ENCODE data around the gene TEKTIP1.
A peak's percentile ranks its signal among the peaks of the same experiment; 100 is the strongest.

The TEKTIP1 gene

DNA sequence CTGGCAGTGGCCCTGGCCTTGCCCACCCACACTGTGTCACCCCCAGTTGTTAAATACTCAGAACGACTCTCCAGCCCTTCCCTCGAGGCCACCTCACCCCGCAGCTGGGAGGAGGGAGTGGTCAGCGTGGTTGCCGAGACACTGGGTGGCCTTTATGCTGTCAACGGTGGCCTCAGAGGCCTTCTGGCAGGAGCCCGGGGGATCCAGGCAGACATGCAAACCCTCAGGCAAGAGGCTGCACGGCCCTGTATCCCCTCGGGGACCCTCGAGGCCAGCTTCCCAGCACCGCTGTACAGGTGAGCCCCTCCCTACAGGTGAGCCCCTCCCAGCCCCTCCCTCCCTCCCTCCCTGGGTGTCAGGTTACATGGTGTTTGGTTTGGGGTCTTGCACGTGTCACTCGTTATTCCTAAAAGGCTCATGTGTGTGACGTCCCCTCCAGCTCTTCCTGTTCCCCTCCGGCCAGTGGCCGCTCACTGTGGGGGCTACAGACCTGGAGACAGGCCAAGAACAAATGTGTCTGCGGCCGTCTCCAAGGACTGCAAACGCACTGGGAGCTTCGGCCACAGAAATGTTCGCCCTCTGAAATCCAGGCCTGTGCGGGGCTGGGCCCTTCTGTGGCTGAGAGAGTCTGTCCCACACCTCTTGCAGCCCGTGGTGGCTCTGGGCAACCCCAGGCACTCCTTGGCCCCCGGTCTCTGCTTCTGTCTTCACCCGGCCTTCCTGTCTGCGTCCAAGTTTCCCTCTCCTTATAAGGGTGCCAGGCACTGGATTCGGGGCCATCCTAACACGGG, at the start of gene TEKTIP1:
TSS of gene TEKTIP1 (plus strand) at position 210 of the 791 bp plus-strand sequence. CDS start at position 214, 4 bp downstream.
- DNase-seq: peak in 10 of 42 donors; percentile 28 to 68 (median 60)
- intact Hi-C loops (cut with DNase I): no loop called here

DNA sequence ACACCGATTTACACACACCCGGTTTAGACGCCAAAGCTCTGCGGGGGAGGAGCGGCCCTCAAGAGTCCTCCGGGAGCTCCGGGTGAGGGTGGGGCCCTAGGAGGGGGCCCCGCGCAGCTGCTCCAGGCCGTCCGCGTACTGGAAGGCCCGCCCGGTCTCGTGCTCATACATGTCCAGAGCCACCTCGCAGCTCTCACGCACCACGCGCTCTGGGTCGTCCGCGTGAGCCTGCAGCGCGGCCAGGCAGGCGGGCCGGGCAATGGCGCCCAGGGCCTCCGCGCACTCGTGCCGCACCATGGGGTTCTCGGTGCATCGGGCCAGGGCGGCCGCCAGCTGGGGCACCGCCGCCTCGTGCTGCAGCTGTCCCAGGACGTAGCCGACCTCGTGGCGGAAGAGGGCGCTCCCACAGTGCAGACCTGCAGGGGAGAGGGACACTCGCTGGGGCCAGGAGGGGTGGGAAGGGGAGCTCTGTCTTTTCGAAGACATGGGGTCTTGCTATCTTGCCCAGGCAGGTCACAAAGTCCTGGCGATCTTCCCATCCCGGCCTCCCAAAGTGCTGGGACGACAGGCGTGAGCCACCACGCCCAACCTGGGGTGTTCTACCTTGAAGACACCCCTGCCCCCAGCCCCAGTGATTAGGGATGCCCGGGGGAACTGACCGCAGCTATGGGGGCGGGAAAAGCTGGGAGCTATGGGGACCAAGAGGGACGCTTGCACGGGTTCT, 47.4 kb upstream of the TEKTIP1 start:
- no peak for DNase-seq
- intact Hi-C loops (cut with DNase I): no loop called here

DNA sequence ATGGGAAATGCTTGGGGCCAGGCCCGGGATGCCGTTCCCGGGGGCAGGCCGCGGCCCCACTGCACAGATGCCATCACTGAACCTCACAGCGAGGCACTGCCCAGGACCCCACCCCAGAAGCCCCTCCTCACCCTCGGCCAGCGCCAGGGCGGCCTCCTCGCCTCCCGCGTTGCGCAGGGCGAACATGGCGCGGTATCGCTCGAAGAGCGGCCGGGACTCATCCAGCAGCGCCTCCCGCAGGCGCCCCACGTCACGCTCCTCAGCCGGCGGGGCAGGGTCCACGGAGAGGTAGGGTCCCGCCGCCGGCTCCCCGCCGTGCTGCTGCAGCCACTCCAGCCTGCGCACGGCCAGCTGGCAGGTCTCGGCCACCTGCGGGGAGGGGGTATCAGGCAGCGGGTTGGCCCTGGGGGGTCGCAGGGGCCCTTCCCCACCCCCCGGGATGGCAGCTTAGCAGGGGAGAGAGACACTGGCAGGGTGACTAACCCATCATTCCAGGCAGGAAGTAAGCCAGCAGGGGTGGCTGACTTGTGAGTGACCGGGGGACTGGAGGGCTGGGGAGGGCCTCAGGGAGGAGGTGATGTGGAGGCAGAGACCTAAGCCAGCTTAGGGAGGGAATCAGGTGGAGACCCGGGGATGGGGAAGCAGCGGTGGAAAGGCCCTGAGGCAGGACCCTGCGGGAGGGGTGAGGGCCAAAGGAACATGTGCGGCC, 46.7 kb upstream of the TEKTIP1 start:
- intact Hi-C loops (cut with DNase I): no loop called here

DNA sequence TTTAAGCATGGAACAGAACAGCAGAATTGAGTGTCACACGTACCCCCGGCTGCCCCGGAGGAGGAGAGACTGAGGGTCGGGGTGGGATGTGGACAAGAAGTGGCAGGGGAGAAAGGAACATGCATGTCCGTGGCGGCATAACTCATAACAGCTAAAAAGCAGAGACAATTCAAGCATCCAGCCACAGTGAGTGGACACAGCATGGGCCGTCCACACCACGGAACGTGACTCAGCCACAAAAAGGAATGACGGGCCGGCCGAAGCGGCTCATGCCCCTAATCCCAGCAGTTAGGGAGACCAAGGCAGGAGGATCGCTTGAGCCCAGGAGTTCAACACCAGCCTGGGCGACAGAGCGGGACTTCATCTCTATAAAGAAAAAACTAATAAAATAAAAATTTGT, 46.1 kb upstream of the TEKTIP1 start:
- DNase-seq: no peak
- intact Hi-C loops (cut with DNase I): no loop called here

More for the DNA sequence above, 46.7 kb upstream of the TEKTIP1 start:
- no peak for DNase-seq

DNA sequence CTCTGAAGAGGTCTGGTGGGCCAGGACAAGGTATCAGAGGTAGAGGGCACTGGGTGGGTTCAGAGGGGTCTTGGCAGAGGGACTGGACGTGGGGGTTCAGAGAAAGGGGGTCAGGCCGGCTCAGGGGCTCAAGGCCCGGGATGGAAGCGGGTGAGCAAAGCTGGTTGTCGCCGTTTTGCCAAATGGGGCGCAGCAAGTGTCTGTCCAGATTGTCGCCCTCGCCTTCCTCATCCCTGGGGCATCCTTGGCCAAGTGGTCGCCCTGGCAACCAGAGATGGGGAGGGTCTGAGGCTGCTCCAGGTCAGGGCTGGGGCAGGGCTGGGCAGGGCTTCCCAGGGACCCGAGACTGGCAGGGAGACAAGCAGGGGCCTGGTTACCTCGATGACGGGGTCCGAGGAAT, 45.3 kb upstream of the TEKTIP1 start:
- intact Hi-C loops (cut with DNase I): no loop called here
- DNase-seq: no peak

DNA sequence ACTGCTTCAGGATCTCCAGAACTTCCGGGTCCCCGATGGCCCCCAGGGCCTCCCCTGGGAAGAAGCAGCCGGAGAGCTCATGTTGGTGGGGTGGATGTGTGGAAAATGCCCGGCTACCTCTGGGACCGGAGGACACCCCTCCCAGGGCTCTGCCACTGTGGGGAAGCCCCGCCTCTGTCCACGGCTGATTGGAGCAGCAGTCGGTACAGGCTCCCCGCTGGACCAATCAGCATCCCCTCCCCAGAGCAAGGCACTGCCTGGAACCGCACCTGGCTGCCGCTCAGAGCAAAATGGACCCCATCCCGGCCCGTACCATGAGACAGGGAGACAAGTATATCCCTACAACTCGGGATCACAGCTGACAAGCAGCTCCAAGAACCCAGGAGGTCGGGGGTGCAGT, 44.9 kb upstream of the TEKTIP1 start:
- DNase-seq: peak; percentile 87 to 99 (median 96)

DNA sequence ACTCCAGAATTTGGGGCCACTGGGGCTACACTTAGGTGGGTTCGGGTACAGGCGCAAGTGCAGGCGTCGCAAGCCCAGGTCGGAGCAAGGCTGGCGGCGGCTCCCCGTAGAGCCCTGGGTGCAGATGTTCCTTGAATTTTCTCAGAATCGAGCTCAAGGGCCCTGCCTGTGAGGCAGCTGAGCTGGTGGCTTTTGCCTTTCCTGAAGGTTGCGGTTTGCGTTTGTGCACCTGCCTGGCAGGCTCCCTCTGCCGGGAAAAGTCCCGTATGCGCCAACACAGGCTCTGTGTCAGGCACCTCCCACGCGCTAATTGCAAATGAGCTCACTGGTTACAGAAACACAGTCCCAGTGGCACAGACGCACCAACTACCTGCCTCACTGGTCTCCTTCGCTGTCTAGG, 44.4 kb upstream of the TEKTIP1 start:
- peak; percentile 53 to 95 (median 80) for DNase-seq
- intact Hi-C loops (cut with DNase I): no loop called here

More for the DNA sequence above, 44.9 kb upstream of the TEKTIP1 start:
- intact Hi-C loops (cut with DNase I): no loop called here

DNA sequence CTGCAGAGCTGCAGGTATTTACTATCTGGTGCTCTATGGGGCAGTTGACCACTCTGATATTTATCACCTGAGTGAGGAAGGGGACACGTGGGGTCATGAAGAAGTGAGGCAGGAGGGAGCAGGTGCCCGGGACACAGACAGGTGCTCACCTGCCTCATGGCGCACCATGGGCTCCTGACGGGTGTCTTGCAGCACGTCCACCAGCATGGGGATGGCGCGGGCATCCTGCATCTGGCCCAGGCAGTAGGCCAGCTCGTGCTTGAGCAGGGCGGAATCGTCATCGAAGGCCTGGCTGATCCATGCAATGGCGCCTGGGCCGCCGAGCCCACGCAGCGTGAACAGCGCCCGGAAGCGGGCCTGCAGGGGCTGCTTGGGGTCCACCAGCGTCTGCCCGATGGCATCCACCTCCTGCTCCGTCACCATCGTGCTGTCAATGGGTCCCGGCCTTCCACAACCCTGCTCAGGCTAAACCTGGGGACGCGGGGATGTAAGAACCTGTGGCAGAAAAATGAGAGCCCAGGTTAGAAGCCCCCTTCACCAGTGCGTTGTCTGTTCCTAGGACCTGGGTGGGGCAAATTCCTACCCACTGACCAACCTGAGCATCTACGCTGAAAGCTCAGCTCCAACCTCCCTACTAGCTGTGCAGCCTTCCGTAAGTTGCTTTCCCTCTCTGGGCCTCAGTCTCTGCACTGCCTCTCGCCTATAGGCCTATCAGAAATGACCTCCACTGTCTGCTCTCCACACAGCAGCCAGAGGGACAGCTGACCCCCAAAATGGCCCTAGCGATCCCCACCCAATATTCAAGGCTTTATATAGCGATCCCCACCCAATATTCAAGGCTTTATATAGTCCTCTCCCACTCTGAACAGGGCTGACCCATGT, 42.3 kb upstream of the TEKTIP1 start:
- DNase-seq: no peak
- intact Hi-C loops (cut with DNase I): no loop called here

DNA sequence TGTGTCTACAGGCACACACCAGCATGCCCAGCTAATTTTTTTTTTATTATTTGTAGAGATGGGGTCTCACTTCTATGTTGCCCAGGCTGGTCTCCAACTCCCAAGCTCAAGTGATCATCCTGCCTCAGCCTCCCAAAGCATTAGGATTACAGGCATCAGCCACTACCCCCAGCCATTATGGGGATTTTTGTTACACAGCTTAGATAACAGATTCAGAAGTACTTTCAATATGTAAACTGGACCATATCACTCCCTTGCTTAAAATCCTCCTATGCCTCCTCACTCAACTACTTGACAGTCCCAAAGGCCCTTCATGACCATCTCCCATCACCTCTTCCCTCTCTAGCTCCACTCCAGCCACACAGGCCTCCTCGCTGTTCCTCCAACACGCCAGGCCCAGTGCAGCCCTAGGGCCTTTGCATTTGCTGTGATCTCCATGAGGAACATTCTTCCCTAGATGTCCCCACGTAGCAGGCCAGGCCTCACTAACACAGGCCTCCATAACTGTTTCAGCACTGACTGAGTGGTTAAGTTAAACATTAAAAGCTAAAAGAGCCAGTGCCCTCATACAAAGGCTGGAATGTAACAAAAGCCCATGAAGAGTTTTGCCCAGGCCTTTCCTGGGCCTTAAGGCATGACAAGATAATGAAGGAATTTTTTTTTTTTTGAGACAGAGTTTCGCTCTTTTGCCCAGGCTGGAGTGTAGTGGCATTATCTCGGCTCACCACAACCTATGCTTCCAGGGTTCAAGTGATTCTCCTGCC, 41.0 kb upstream of the TEKTIP1 start:
- intact Hi-C loops (cut with DNase I): no loop called here
- DNase-seq: no peak

DNA sequence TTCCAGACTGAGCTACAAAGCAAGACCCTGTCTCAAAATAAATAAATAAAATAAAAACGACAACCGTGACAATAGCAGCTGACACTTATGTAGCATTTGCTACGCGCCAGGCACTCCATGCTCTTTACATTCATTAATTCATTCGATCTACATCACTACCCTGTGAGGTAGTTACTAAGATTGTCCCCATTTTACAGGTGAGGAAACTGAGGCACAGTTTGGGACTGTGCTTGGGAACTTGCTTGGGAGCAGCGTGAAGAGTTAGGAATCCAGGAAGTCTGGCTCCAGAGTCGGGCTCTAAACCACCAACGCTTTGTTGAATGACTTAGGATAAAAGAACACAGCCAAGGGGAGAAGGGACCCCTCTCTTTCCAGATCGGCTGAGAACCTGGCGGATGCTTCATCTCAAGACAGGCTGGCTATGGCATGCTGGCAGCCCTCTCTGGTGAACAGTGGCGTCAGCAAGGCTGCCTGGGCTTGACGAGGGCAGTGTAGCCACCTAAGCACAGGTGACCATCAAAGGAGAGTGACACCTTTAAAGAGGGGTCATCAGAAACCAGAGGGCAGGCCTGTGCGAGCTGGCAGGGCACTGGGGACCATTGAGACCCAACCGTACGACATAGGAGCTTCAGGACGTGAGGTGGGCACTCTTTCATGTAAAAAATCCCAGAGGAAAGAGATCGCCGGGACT, 39.1 kb upstream of the TEKTIP1 start:
- intact Hi-C loops (cut with DNase I): no loop called here
- no peak for DNase-seq

DNA sequence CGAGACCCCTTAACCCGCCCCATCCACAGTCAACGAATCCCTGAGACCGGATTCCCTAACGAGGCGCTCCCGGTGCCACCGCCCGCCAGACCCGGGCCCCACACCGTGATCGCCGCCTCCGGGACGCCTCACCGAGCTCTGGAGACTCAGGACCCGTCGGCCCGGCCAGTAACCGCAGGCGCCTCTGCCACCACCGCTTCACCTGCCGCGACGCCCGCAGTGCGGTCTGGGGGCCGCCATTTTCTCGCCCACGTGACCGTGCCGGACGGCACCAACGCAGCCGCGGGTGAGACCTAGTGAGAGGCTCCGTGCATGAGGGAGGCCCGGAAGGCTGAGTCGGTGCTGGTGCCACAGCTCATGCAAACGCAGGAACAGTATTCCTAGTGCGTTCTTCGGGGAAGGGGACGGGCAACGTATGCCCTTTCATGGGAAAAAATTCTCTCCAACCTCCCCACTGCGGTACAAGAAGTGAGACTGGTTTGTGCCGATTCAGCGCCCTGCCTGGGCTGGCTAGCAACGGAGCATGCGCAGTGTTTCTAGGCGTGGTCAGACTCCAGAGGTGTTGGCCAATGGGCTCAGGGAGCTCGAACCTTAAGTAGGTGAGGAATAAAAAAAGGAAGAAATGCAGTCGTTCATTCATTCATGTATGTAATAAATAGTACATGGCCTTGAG, 38.4 kb upstream of the TEKTIP1 start, which contains the start of gene DOHH:
TSS of gene DOHH (minus strand) at position 246 of the 673 bp plus-strand sequence. CDS start 3,860 bp downstream, outside the sequence.
- DNase-seq: peak; percentile 92 to 99 (median 97)
- intact Hi-C loops (cut with DNase I): no loop called here

DNA sequence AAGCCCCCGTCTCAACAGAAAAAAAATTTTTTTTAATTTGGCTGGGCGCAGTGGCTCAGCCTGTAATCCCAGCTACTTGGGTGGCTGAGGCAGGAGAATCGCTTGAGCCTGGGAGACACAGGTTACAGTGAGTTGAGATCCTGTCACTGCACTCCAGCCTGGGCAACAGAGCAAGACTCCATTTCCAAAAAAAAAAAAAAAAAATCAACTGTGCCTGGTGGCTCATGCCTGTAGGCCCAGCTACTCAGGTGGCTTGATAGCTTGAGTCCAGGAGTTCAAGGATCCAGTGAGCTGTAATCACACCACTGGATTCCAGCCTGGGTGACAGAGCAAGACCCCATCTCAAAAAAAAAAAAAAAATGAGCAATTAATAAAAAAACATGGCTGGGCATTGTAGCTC, 37.2 kb upstream of the TEKTIP1 start:
- no peak for DNase-seq
- intact Hi-C loops (cut with DNase I): no loop called here

DNA sequence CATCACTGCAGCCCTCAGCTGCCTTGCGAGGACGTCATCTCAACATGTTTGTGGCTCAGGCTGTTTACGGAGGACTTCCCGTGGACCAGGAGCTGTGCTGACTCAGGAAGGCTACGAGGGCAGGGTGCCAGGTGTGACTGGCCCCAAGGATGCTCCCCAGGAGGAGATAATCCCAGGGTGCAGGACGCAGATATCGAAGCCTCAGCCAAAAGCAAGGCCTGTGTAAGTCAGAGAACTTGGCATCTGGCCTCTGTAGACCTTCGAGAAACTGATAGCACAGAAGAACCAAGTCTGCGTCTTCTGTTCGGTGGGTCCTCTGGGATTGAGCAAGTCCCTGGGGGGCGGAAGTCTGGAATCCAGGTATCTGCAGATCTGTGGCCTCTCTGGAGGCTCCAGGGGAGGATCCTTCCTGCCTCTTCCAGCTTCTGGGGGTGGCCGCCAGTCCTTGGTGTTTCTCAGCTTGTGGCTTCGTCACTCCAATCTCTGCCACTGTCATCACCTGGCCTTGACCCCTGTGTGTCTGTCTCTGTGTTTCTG, 35.9 kb upstream of the TEKTIP1 start:
- no peak for DNase-seq
- intact Hi-C loops (cut with DNase I): no loop called here

DNA sequence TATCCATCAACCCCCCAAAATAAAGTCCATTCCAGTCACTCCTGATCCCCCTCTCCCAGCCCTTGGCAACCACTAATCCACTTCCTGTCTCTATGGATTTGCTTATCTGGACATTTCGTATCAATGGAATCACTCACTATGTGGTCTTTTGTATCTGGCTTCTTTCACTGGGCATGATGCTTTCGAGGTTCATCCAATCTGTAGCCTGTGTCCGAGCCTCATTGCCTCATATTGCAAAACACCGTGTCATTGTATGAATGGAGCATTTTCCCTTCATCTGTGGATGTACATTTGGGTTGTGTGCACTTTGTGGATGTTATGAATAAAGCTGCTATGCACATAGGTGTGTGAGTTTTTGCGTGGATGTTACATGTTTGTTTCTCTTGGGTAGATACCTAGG, 34.2 kb upstream of the TEKTIP1 start:
- DNase-seq: no peak
- intact Hi-C loops (cut with DNase I): no loop called here

DNA sequence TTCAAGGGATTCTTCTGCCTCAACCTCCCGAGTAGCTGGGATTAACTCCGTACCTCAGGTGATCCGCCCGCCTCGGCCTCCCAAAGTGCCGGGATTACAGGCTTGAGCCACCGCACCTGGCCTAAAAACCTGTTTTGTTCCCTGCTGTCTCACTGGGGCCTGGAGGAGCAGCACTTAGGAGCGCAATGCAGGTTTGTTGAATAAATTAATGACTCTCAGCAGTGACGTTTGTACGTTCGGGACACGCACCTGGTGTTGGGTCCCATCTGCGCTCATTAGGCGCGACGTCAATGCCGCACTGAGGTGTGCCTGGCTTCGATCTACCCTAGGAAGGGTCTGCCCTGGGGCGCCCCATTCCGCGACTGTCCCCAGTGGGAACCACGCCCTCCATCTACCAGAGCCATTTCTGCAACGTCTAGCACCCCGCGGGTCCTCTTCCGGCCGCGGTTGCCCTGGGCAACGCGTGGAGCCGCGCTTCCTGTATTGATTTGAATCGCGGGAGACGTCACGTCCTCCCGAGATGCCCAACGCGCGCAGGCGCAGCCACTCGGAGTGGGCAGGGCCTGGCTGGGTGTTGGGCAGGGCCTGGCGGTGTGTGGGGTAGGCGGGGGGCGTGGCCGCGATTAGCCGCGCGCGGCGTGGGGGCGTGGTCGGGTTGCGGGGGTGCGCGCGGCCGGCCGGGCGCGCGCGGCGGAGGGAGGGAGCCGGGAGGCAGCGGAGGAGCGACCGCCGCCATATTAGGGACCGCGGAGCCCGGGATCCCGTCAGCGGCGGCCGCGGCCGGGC, 33.2 kb upstream of the TEKTIP1 start, which contains the start of gene FZR1:
TSS of gene FZR1 (plus strand) at position 714 of the 786 bp plus-strand sequence. CDS start 16,679 bp downstream, outside the sequence.
- intact Hi-C loops (cut with DNase I): no loop called here
- peak; percentile 96 to 100 (median 99) for DNase-seq

Measured in head of caudate nucleus (tissue), 42 donors.